Measurements from ENCODE around the gene GCC2.
A peak's percentile ranks its signal among the peaks of the same experiment; 100 is the strongest.
"Not testable (repeated sequence)": the region's sequence is repeated elsewhere in the genome, so short reads cannot be mapped to it uniquely, and the experiment has no call there.

GCC2 gene

GRCh38 chr2:108525258-108525657 is 76.3 kb downstream of the GCC2 start:
- H3K4me3 Mint-ChIP-seq; H3K27ac Mint-ChIP-seq; H3K9me3 Mint-ChIP-seq; H3K4me1 Mint-ChIP-seq (ENCODE audit: low read depth); H3K27me3 Mint-ChIP-seq (ENCODE audit: low read depth); H3K36me3 Mint-ChIP-seq (ENCODE audit: low read depth); DNase-seq (ENCODE audit: low spot score): not testable (repeated sequence)

DNA sequence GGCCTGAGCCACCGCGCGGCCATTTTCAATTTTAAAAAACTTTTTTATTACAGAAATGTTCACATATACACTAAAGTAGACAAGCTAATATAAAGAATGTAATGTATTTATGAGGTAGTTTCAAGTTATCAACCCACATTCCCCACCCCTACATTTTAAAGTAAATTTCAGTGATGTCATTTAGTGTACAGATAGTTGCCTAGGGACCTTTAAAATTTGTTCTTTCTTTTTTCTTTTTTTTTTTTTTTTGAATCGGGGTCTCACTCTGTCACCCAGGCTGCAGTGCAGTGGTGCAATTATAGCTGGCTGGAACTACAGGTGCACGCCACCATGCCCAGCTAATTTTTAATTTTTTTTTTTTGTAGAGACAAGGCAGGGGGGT is 82.7 kb downstream of the GCC2 start:
- Mint-ChIP-seq H3K4me3 (peak overlapping the region; percentile 80), H3K27me3 (ENCODE audit: low read depth) (no peaks in the 10 kb centered on the region), H3K27ac (peak overlapping the region; percentile 45), H3K36me3 (ENCODE audit: low read depth) (no peaks in the 10 kb centered on the region), H3K9me3 (no peaks in the 10 kb centered on the region), H3K4me1 (ENCODE audit: low read depth) (peaks cover 32% of the 10 kb centered on the region)
- DNase-seq (ENCODE audit: low spot score) = no peak

DNA sequence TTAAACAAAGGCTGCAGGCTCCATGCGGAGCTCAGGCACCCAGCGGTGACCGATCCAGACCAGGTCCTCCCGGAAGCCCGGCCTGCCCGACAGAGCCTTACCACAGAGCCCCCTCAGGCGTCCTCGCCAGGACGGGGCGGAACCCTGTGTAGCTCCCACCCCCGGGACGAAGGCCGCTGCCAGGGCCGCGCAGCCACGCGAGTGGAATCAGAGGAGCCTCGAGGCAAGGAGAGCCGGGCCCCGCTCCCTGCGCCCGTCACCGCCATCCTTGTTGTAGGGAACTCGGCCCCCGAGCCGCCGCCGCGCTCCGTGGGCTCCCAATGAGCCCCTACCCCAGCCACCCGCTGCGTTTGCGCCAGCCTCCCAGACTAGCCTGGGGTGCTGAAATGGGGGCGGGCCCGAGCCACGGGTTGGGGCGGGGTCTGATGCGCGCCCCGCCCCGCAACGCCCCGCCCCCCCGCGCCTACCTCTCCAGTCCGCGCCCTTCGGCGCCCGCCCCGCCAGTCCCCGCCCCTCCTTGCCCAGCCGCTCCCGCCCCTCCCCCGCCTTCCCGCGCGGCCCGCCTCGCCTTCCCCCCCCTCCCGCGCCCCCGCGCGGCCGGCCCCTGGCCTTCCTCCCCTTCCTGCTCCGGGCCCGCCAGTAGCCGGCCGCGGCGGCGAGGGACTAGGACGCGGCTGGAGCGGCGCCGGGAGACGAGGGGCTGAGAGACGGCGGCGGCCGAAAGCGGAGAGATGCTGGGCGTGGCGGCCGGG is 85.0 kb downstream of the GCC2 start, which contains the start of gene LIMS1:
Gene LIMS1, plus strand, starts transcription at position 639 of the 752 bp plus-strand sequence. Its CDS starts 93 bp downstream, at position 732.
- Mint-ChIP-seq H3K27me3 (ENCODE audit: low read depth) (no peaks in the 10 kb centered on the region), H3K9me3 (no peaks in the 10 kb centered on the region), H3K36me3 (ENCODE audit: low read depth) (peaks cover 3% of the 10 kb centered on the region), H3K27ac (peak within 1 kb of the TSS; percentile 97), H3K4me3 (peak within 1 kb of the TSS; percentile 97), H3K4me1 (ENCODE audit: low read depth) (peaks cover 45% of the 10 kb centered on the region)
- peak; percentile 80 for DNase-seq (ENCODE audit: low spot score)

DNA sequence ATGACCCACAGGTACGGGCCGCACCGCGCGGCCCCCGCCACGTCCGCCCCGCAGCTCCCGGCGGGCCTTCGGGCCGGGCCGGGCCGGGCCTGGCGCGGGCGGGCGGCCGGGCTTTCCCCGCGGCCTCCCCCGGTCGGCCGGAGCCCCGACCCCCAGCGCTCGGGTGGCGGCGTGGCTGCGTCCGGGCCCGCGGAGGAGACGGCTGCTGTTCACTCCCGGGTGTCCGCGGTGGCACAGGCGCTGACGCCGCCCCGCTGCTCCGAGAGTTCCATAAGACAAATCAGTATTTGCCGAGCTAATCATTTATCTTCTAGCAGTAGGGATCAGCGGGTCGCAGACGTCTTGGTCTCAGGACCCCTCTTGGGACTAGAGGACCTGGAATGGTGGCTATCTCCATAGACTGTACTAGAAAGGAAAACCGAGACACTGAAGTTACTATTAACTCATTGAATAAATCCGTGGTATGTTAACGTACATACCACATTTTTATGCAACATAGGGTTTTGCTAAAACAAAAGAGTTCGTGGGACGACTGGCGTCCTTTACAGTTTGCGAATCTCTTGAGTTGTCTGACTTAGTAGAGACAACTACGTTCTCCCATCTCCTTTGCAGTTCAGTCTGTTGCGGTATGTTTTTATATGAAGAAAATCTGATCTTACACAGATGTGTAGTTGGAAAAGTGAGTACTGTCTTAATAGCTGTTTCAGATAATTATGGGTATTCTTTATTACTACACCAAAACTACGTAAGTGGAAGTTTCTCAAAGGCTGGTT is 85.8 kb downstream of the GCC2 start:
- DNase-seq (ENCODE audit: low spot score) = peak; percentile 41
- H3K27ac Mint-ChIP-seq = peak overlapping the region; percentile 92
- H3K27me3 Mint-ChIP-seq (ENCODE audit: low read depth) = no peaks in the 10 kb centered on the region
- no peaks in the 10 kb centered on the region for H3K9me3 Mint-ChIP-seq
- H3K36me3 Mint-ChIP-seq (ENCODE audit: low read depth) = peaks cover 3% of the 10 kb centered on the region
- H3K4me3 Mint-ChIP-seq = peak overlapping the region; percentile 97
- H3K4me1 Mint-ChIP-seq (ENCODE audit: low read depth) = peaks cover 46% of the 10 kb centered on the region

- Mint-ChIP-seq H3K9me3 (no peaks in the 10 kb centered on the region), H3K36me3 (ENCODE audit: low read depth) (peaks cover 3% of the 10 kb centered on the region), H3K4me3 (peak overlapping the region; percentile 97), H3K4me1 (ENCODE audit: low read depth) (peaks cover 42% of the 10 kb centered on the region), H3K27me3 (ENCODE audit: low read depth) (no peaks in the 10 kb centered on the region), H3K27ac (peak overlapping the region; percentile 92)
- no peak for DNase-seq (ENCODE audit: low spot score)
Observed at GRCh38 chr2:108535357-108535631, 86.3 kb downstream of the GCC2 start.

GRCh38 chr2:108536133-108536780 is 87.3 kb downstream of the GCC2 start:
- H3K27ac Mint-ChIP-seq = no peak overlapping the region
- peaks cover 36% of the 10 kb centered on the region for H3K4me1 Mint-ChIP-seq (ENCODE audit: low read depth)
- H3K9me3 Mint-ChIP-seq = no peaks in the 10 kb centered on the region
- H3K4me3 Mint-ChIP-seq = peak overlapping the region; percentile 78
- peaks cover 3% of the 10 kb centered on the region for H3K36me3 Mint-ChIP-seq (ENCODE audit: low read depth)
- DNase-seq (ENCODE audit: low spot score) = no peak
- H3K27me3 Mint-ChIP-seq (ENCODE audit: low read depth) = no peaks in the 10 kb centered on the region

- DNase-seq (ENCODE audit: low spot score) = no peak
- Mint-ChIP-seq H3K36me3 (ENCODE audit: low read depth) (peaks cover 3% of the 10 kb centered on the region), H3K9me3 (no peaks in the 10 kb centered on the region), H3K4me3 (no peak overlapping the region), H3K4me1 (ENCODE audit: low read depth) (peaks cover 33% of the 10 kb centered on the region), H3K27me3 (ENCODE audit: low read depth) (no peaks in the 10 kb centered on the region), H3K27ac (no peak overlapping the region)
Observed at GRCh38 chr2:108536911-108537310, 87.9 kb downstream of the GCC2 start.

GRCh38 chr2:108538000-108538625 is 89.1 kb downstream of the GCC2 start:
- Mint-ChIP-seq H3K36me3 (ENCODE audit: low read depth) (peaks cover 11% of the 10 kb centered on the region), H3K4me1 (ENCODE audit: low read depth) (peaks cover 39% of the 10 kb centered on the region), H3K4me3 (no peak overlapping the region), H3K9me3 (no peaks in the 10 kb centered on the region), H3K27ac (no peak overlapping the region), H3K27me3 (ENCODE audit: low read depth) (no peaks in the 10 kb centered on the region)
- no peak for DNase-seq (ENCODE audit: low spot score)

DNA sequence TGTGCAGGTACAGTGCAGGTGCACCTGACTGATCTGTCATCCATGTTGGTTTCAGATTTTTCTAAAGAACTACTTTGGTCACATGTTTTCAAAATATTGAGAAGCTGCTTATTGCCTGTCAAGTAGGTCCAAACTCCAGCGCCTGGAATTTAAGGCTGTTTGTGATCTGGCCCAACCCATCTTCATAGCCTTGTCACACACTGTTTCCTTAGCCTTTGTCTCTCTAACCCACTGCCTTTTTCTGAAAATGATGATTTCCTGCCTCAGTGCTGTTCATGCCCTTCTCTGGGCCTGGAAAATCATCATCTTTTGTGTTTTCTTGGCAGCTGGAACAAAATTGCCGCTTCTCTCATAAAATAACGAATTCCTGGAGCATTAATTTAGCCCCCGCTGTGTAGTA is 92.4 kb downstream of the GCC2 start:
- no peak overlapping the region for H3K27ac Mint-ChIP-seq
- peaks cover 18% of the 10 kb centered on the region for H3K36me3 Mint-ChIP-seq (ENCODE audit: low read depth)
- H3K4me1 Mint-ChIP-seq (ENCODE audit: low read depth) = peaks cover 29% of the 10 kb centered on the region
- H3K4me3 Mint-ChIP-seq = no peak overlapping the region
- H3K9me3 Mint-ChIP-seq = no peaks in the 10 kb centered on the region
- DNase-seq (ENCODE audit: low spot score) = no peak
- H3K27me3 Mint-ChIP-seq (ENCODE audit: low read depth) = no peaks in the 10 kb centered on the region

- Mint-ChIP-seq H3K4me1 (ENCODE audit: low read depth) (peaks cover 25% of the 10 kb centered on the region), H3K27ac (no peak overlapping the region), H3K9me3 (no peaks in the 10 kb centered on the region), H3K27me3 (ENCODE audit: low read depth) (no peaks in the 10 kb centered on the region), H3K36me3 (ENCODE audit: low read depth) (peaks cover 18% of the 10 kb centered on the region), H3K4me3 (no peak overlapping the region)
- no peak for DNase-seq (ENCODE audit: low spot score)
Observed at GRCh38 chr2:108542071-108542470, 93.1 kb downstream of the GCC2 start.

- Mint-ChIP-seq H3K36me3 (ENCODE audit: low read depth) (peaks cover 9% of the 10 kb centered on the region), H3K4me3 (no peak overlapping the region), H3K27ac (no peak overlapping the region), H3K4me1 (ENCODE audit: low read depth) (peaks cover 5% of the 10 kb centered on the region), H3K27me3 (ENCODE audit: low read depth) (no peaks in the 10 kb centered on the region), H3K9me3 (no peaks in the 10 kb centered on the region)
- DNase-seq (ENCODE audit: low spot score) = no peak
Observed at GRCh38 chr2:108547606-108548005, 98.6 kb downstream of the GCC2 start.

DNA sequence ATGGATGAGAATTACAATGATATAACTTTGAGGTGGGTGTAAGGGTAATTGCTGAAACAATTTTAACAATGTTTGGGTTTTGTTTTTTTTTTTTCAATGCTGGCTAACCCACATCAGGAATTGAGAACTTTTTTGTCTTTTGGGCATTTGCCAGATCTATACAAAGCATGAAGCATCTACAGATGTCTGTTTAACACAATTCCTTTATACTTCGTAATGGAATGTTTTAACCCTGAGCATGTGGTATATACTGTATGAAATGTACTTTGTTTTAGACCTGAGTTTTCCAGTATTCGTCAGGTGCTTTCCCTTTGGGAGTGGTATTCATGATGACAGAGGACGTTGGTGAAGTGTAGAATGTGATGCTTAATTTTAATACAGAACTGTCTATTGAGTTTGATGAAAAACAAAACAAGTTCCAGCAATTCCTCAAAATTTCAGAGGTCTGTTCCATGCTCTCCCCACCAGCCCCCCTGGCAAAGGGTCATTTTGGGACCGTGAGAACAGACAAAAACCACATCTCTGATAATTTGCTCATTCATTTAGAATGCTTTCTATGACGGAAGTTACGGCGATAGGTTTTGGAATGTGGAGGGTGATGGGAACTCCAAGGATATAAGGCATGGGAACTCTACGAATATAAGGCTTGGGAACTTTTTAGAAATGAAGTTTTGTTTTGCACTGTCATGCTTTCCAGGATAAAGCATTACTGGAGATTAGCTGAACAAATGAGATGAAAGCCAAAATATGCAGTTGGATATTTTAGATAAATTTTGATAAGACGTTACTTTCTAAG is 99.4 kb downstream of the GCC2 start:
- H3K4me3 Mint-ChIP-seq = no peak overlapping the region
- peaks cover 3% of the 10 kb centered on the region for H3K4me1 Mint-ChIP-seq (ENCODE audit: low read depth)
- no peaks in the 10 kb centered on the region for H3K9me3 Mint-ChIP-seq
- no peak for DNase-seq (ENCODE audit: low spot score)
- no peak overlapping the region for H3K27ac Mint-ChIP-seq
- H3K36me3 Mint-ChIP-seq (ENCODE audit: low read depth) = peaks cover 7% of the 10 kb centered on the region
- H3K27me3 Mint-ChIP-seq (ENCODE audit: low read depth) = no peaks in the 10 kb centered on the region

DNA sequence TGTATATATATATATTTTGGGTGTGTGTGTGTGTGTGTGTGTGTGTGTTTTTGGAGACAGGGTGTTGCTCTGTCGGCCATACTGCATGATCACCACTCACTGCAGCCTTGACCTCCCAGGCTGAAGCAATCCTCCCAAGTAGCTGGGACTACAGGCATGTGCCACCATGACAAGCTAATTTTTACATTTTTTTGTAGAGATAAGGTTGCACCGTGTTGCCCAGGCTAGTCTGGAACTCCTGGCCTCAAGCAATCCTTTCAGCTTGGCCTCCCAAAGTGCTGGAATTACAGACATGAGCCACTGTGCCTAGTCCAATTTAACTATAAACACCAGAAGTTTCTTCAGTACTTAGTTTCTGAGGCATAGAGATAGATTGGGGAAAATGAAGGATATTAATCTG is 103.6 kb downstream of the GCC2 start:
- no peaks in the 10 kb centered on the region for H3K9me3 Mint-ChIP-seq
- no peak overlapping the region for H3K27ac Mint-ChIP-seq
- no peaks in the 10 kb centered on the region for H3K27me3 Mint-ChIP-seq (ENCODE audit: low read depth)
- no peaks in the 10 kb centered on the region for H3K36me3 Mint-ChIP-seq (ENCODE audit: low read depth)
- no peak for DNase-seq (ENCODE audit: low spot score)
- no peaks in the 10 kb centered on the region for H3K4me1 Mint-ChIP-seq (ENCODE audit: low read depth)
- H3K4me3 Mint-ChIP-seq = no peak overlapping the region
